ENCODE results near the gene FAM13C. TPM values are rescaled to one million over a fixed set of nuclear protein-coding genes. Genes with fewer than 3 reads are reported as not detected.
"Not testable (repeated sequence)": the region's sequence is repeated elsewhere in the genome, so short reads cannot be mapped to it uniquely, and the experiment has no call there.

Gene FAM13C
- total and polyA plus RNA-seq, 9 donors = 18.0 to 40.7 (median 31.9) TPM

GRCh38 chr10:59229441-59229840 lies 132.9 kb downstream of the FAM13C start:
- no peaks in the 10 kb centered on the region for H3K36me3 ChIP-seq (ENCODE audit: control insufficient read depth, insufficient read depth, low read length)
- no peaks in the 10 kb centered on the region for H3K27me3 ChIP-seq (ENCODE audit: control insufficient read depth, insufficient read depth, low read length)
- H3K4me1 ChIP-seq (ENCODE audit: control insufficient read depth, insufficient read depth, low read length) = no peaks in the 10 kb centered on the region
- DNase-seq = no peak
- H3K9me3 ChIP-seq (replicated peaks; ENCODE audit: control insufficient read depth, low read depth, low read length) = no peaks in the 10 kb centered on the region
- H3K4me3 ChIP-seq (ENCODE audit: low read length) = no peak overlapping the region
- H3K27ac ChIP-seq (ENCODE audit: low read length) = no peak overlapping the region
- 100% methylated on average over 1 of the region's 4 CpGs for WGBS (ENCODE audit: insufficient coverage)

GRCh38 chr10:59227136-59227673 lies 135.1 kb downstream of the FAM13C start:
- Histone ChIP-seq H3K4me3 (ENCODE audit: low read length) (no peak overlapping the region), H3K9me3 (replicated peaks; ENCODE audit: control insufficient read depth, low read depth, low read length) (no peaks in the 10 kb centered on the region), H3K27me3 (ENCODE audit: control insufficient read depth, insufficient read depth, low read length) (no peaks in the 10 kb centered on the region), H3K27ac (ENCODE audit: low read length) (no peak overlapping the region), H3K36me3 (ENCODE audit: control insufficient read depth, insufficient read depth, low read length) (no peaks in the 10 kb centered on the region), H3K4me1 (ENCODE audit: control insufficient read depth, insufficient read depth, low read length) (no peaks in the 10 kb centered on the region)
- DNase-seq = no peak
- 100% methylated on average over 1 of the region's 3 CpGs for WGBS (ENCODE audit: insufficient coverage)

GRCh38 chr10:59225211-59225610 lies 137.1 kb downstream of the FAM13C start:
- Histone ChIP-seq H3K4me1 (ENCODE audit: control insufficient read depth, insufficient read depth, low read length) (no peaks in the 10 kb centered on the region), H3K36me3 (ENCODE audit: control insufficient read depth, insufficient read depth, low read length) (no peaks in the 10 kb centered on the region), H3K4me3 (ENCODE audit: low read length) (no peak overlapping the region), H3K27ac (ENCODE audit: low read length) (no peak overlapping the region), H3K9me3 (replicated peaks; ENCODE audit: control insufficient read depth, low read depth, low read length) (no peaks in the 10 kb centered on the region), H3K27me3 (ENCODE audit: control insufficient read depth, insufficient read depth, low read length) (no peaks in the 10 kb centered on the region)
- DNase-seq = no peak

GRCh38 chr10:59223597-59223996 lies 138.8 kb downstream of the FAM13C start:
- not testable (repeated sequence) for H3K4me3 ChIP-seq (ENCODE audit: low read length); H3K36me3 ChIP-seq (ENCODE audit: control insufficient read depth, insufficient read depth, low read length); H3K4me1 ChIP-seq (ENCODE audit: control insufficient read depth, insufficient read depth, low read length); H3K27ac ChIP-seq (ENCODE audit: low read length); H3K9me3 ChIP-seq (replicated peaks; ENCODE audit: control insufficient read depth, low read depth, low read length); H3K27me3 ChIP-seq (ENCODE audit: control insufficient read depth, insufficient read depth, low read length); DNase-seq
- WGBS (ENCODE audit: insufficient coverage) = no CpG with 5 or more reads among the region's 2 CpGs

GRCh38 chr10:59222788-59223187 lies 139.6 kb downstream of the FAM13C start:
- H3K27ac ChIP-seq (ENCODE audit: low read length) = no peak overlapping the region
- no peaks in the 10 kb centered on the region for H3K9me3 ChIP-seq (replicated peaks; ENCODE audit: control insufficient read depth, low read depth, low read length)
- no peaks in the 10 kb centered on the region for H3K4me1 ChIP-seq (ENCODE audit: control insufficient read depth, insufficient read depth, low read length)
- H3K27me3 ChIP-seq (ENCODE audit: control insufficient read depth, insufficient read depth, low read length) = no peaks in the 10 kb centered on the region
- H3K36me3 ChIP-seq (ENCODE audit: control insufficient read depth, insufficient read depth, low read length) = no peaks in the 10 kb centered on the region
- no peak for DNase-seq
- no peak overlapping the region for H3K4me3 ChIP-seq (ENCODE audit: low read length)

- Histone ChIP-seq H3K27me3 (ENCODE audit: control insufficient read depth, insufficient read depth, low read length) (no peaks in the 10 kb centered on the region), H3K4me3 (ENCODE audit: low read length) (no peak overlapping the region), H3K36me3 (ENCODE audit: control insufficient read depth, insufficient read depth, low read length) (no peaks in the 10 kb centered on the region), H3K9me3 (replicated peaks; ENCODE audit: control insufficient read depth, low read depth, low read length) (no peaks in the 10 kb centered on the region), H3K4me1 (ENCODE audit: control insufficient read depth, insufficient read depth, low read length) (no peaks in the 10 kb centered on the region), H3K27ac (ENCODE audit: low read length) (no peak overlapping the region)
- no peak for DNase-seq
- 92% methylated on average over 1 of the region's 4 CpGs for WGBS (ENCODE audit: insufficient coverage)
Measured at GRCh38 chr10:59216178-59216869, 146.0 kb downstream of the FAM13C start.

GRCh38 chr10:59214160-59214559 lies 148.2 kb downstream of the FAM13C start:
- H3K27me3 ChIP-seq (ENCODE audit: control insufficient read depth, insufficient read depth, low read length) = no peaks in the 10 kb centered on the region
- DNase-seq = no peak
- no peaks in the 10 kb centered on the region for H3K4me1 ChIP-seq (ENCODE audit: control insufficient read depth, insufficient read depth, low read length)
- WGBS (ENCODE audit: insufficient coverage) = no CpG with 5 or more reads among the region's 1 CpG
- no peaks in the 10 kb centered on the region for H3K36me3 ChIP-seq (ENCODE audit: control insufficient read depth, insufficient read depth, low read length)
- H3K27ac ChIP-seq (ENCODE audit: low read length) = no peak overlapping the region
- no peak overlapping the region for H3K4me3 ChIP-seq (ENCODE audit: low read length)
- H3K9me3 ChIP-seq (replicated peaks; ENCODE audit: control insufficient read depth, low read depth, low read length) = no peaks in the 10 kb centered on the region

GRCh38 chr10:59212301-59212798 lies 150.0 kb downstream of the FAM13C start:
- H3K4me3 ChIP-seq (ENCODE audit: low read length) = no peak overlapping the region
- H3K36me3 ChIP-seq (ENCODE audit: control insufficient read depth, insufficient read depth, low read length) = no peaks in the 10 kb centered on the region
- H3K9me3 ChIP-seq (replicated peaks; ENCODE audit: control insufficient read depth, low read depth, low read length) = peaks cover 2% of the 10 kb centered on the region
- no peaks in the 10 kb centered on the region for H3K4me1 ChIP-seq (ENCODE audit: control insufficient read depth, insufficient read depth, low read length)
- no peak for DNase-seq
- no peak overlapping the region for H3K27ac ChIP-seq (ENCODE audit: low read length)
- no peaks in the 10 kb centered on the region for H3K27me3 ChIP-seq (ENCODE audit: control insufficient read depth, insufficient read depth, low read length)
- 0% methylated on average over 1 of the region's 2 CpGs for WGBS (ENCODE audit: insufficient coverage)

- DNase-seq = no peak
- no peaks in the 10 kb centered on the region for H3K4me1 ChIP-seq (ENCODE audit: control insufficient read depth, insufficient read depth, low read length)
- H3K36me3 ChIP-seq (ENCODE audit: control insufficient read depth, insufficient read depth, low read length) = no peaks in the 10 kb centered on the region
- WGBS (ENCODE audit: insufficient coverage) = no CpG with 5 or more reads among the region's 5 CpGs
- H3K27ac ChIP-seq (ENCODE audit: low read length) = no peak overlapping the region
- H3K27me3 ChIP-seq (ENCODE audit: control insufficient read depth, insufficient read depth, low read length) = no peaks in the 10 kb centered on the region
- peaks cover 4% of the 10 kb centered on the region for H3K9me3 ChIP-seq (replicated peaks; ENCODE audit: control insufficient read depth, low read depth, low read length)
- no peak overlapping the region for H3K4me3 ChIP-seq (ENCODE audit: low read length)
Measured at GRCh38 chr10:59206204-59206720, 156.1 kb downstream of the FAM13C start.

Data from muscle of leg (tissue), 11 donors.